OCI-LY7 (cell line): Measurements from ENCODE around the gene CSN1S1. TPM values are rescaled to one million over a fixed set of nuclear protein-coding genes. Genes with fewer than 3 reads are reported as not detected.

Experiments
- BruUV-seq: library from RNA; stranded (reverse); fragments of 400-500 nt; replicated peaks from 2 replicates; lab custom pipeline; 2021; lab: Mats Ljungman, UMichigan
- CTCF ChIA-PET: fragments of 300-600 bp; sonication (Branson Sonifier 250); formaldehyde crosslinking; loops from one replicate; lab custom pipeline; 2022; ENCODE audit warnings: antibody characterized with exemption; ENCODE audit not compliant: unreplicated experiment; lab: Charles Lee
- POLR2A ChIA-PET: fragments of 300-600 bp; sonication (Branson Sonifier 250); formaldehyde crosslinking; loops from one replicate; lab custom pipeline; 2022; ENCODE audit warnings: antibody characterized with exemption; lab: Charles Lee
- DNase-seq: peaks from one replicate; pipeline ENCODE4 v3.0.0-alpha.2; 2015; ENCODE audit warnings: low spot score
- H2AFZ ChIP-seq: fragments of 200-600 bp; sonication (generic), shearing (Covaris generic); 2 replicates; pipeline ENCODE4 v1.6.1; 2014; ENCODE audit warnings: mild to moderate bottlenecking, antibody characterized with exemption, low read length, moderate library complexity
- H3K27ac ChIP-seq: fragments of 200-600 bp; sonication (generic); 2 replicates; pipeline ENCODE4 v1.5.1; 2014; ENCODE audit warnings: mixed run types, low read depth, mild to moderate bottlenecking, moderate library complexity, low read length, inconsistent platforms; ENCODE audit not compliant: poor library complexity, severe bottlenecking
- H3K36me3 ChIP-seq: fragments of 200-600 bp; sonication (generic); 2 replicates; pipeline ENCODE4 v1.6.1; 2014; ENCODE audit warnings: mild to moderate bottlenecking, antibody characterized with exemption, low read length, moderate library complexity, mixed read lengths; ENCODE audit not compliant: insufficient read depth
- H3K4me1 ChIP-seq: fragments of 200-600 bp; sonication (generic); 2 replicates; pipeline ENCODE4 v1.5.1; 2014; ENCODE audit warnings: mild to moderate bottlenecking, low read length; ENCODE audit not compliant: insufficient read depth, poor library complexity, severe bottlenecking
- H3K4me2 ChIP-seq: fragments of 200-600 bp; sonication (generic); 2 replicates; pipeline ENCODE4 v1.6.1; 2014; ENCODE audit warnings: mild to moderate bottlenecking, low read length
- H3K4me3 ChIP-seq: fragments of 200-600 bp; sonication (generic); 2 replicates; pipeline ENCODE4 v1.5.1; 2014; ENCODE audit warnings: mild to moderate bottlenecking, low read depth, low read length; ENCODE audit not compliant: poor library complexity, severe bottlenecking
- H3K79me2 ChIP-seq: fragments of 200-600 bp; sonication (generic); 2 replicates; pipeline ENCODE4 v1.6.1; 2016; ENCODE audit warnings: low read depth, mild to moderate bottlenecking, low read length, moderate library complexity, mixed read lengths; ENCODE audit not compliant: insufficient read depth
- H3K9me2 ChIP-seq: fragments of 200-600 bp; sonication (generic); 2 replicates; pipeline ENCODE4 v1.6.1; 2016; ENCODE audit warnings: mild to moderate bottlenecking, low read length, mixed read lengths; ENCODE audit not compliant: insufficient read depth
- H3K9me3 ChIP-seq: fragments of 200-600 bp; sonication (generic); 2 replicates; pipeline ENCODE4 v1.6.1; 2014; ENCODE audit warnings: mild to moderate bottlenecking, mixed run types, low read length, mixed read lengths
- H4K20me1 ChIP-seq: fragments of 200-600 bp; sonication (generic); 2 replicates; pipeline ENCODE4 v1.6.1; 2014; ENCODE audit warnings: mild to moderate bottlenecking, antibody characterized with exemption, low read length, moderate library complexity, mixed read lengths; ENCODE audit not compliant: insufficient read depth
- CTCF ChIP-seq: fragments of 200-600 bp; sonication (generic); conservative IDR thresholded peaks from 2 replicates; pipeline ENCODE4 v1.5.1; 2014; ENCODE audit warnings: mild to moderate bottlenecking, antibody characterized with exemption, low read length, moderate library complexity, mixed read lengths
- EZH2phosphoT487 ChIP-seq: fragments of 200-600 bp; sonication (generic); IDR thresholded peaks from 2 replicates; pipeline ENCODE4 v1.6.1; 2018; ENCODE audit warnings: low read depth, borderline replicate concordance, mild to moderate bottlenecking, mixed run types, antibody characterized with exemption, low read length, moderate library complexity, mixed read lengths
- intact Hi-C: fragments of 100-400 bp; cut with micrococcal nuclease; formaldehyde crosslinking; loops from one replicate; pipeline ENCODE4 v1.10.0; 2022; ENCODE audit not compliant: unreplicated experiment
- total RNA-seq, 2 experiments: library from RNA; depleted of rRNA in 1 of 2; stranded (reverse); fragments of >200 nt in 1 of 2; shearing (Covaris generic) in 1 of 2; gene quantifications; 2 replicates each; pipeline ENCODE4 v1.2.3, GENCODE V29; 2014 to 2022

CSN1S1 gene
- total RNA-seq, 2 experiments from 2014 or later, result not detected

- H2AFZ ChIP-seq, result no peak overlapping the region
- POLR2A ChIA-PET, result interaction anchor here (0.5 kb wide), 1 partner anchor 24 kb away, joined by 3 read pairs; no protein-coding TSS in a partner anchor
These were observed 63.9 kb downstream of the CSN1S1 start for GRCh38 chr4:69994782-69995181.

GRCh38 chr4:69995526-69996016 lies 64.7 kb downstream of the CSN1S1 start, which contains the start of gene STATH:
Gene STATH, plus strand, starts transcription at chr4:69995966. Its CDS starts 2,472 bp downstream, at chr4:69998438.
- BruUV-seq, result no TSS peak
- TF ChIP-seq CTCF (no peak), EZH2phosphoT487 (no peak)
- H3K4me1 ChIP-seq, result no peaks in the 10 kb centered on the region
- H2AFZ ChIP-seq, result no peak within 1 kb of the TSS
- no peaks in the 10 kb centered on the region for H3K9me3 ChIP-seq
- H3K27ac ChIP-seq, result no peak within 1 kb of the TSS
- no peak within 1 kb of the TSS for H3K4me3 ChIP-seq
- H3K79me2 ChIP-seq, result no peaks in the 10 kb centered on the region
- H3K36me3 ChIP-seq, result no peaks in the 10 kb centered on the region
- DNase-seq, result no peak
- H3K4me2 ChIP-seq, result no peak within 1 kb of the TSS
- intact Hi-C loops, result no loop called here
- H3K9me2 ChIP-seq, result no peaks in the 10 kb centered on the region
- H4K20me1 ChIP-seq, result no peaks in the 10 kb centered on the region
- CTCF ChIA-PET, result no interaction called here
- POLR2A ChIA-PET, result no interaction called here

More at GRCh38 chr4:69994782-69995181, 63.9 kb downstream of the CSN1S1 start:
- BruUV-seq, result no TSS peak
- intact Hi-C loops, result no loop called here
- Histone ChIP-seq H3K36me3 (no peaks in the 10 kb centered on the region), H4K20me1 (no peaks in the 10 kb centered on the region), H3K9me3 (no peaks in the 10 kb centered on the region), H3K79me2 (no peaks in the 10 kb centered on the region), H3K27ac (no peak overlapping the region), H3K4me2 (no peak overlapping the region), H3K9me2 (no peaks in the 10 kb centered on the region), H3K4me3 (no peak overlapping the region), H3K4me1 (no peaks in the 10 kb centered on the region)
- CTCF ChIA-PET, result no interaction called here
- TF ChIP-seq CTCF (no peak), EZH2phosphoT487 (no peak)
- no peak for DNase-seq

Other genes with a start within 250 kb of the CSN1S1 start
- not detected in 2 replicates for gene SULT1B1, start 170.4 kb upstream of the CSN1S1 start, total RNA-seq (2014; rRNA removed; shearing (Covaris generic))
- gene SULT1B1, start 170.4 kb upstream of the CSN1S1 start, total RNA-seq (2022), result 0.08 TPM in 1 of 2 replicates, not detected in the other
- gene SULT1E1, start 70.9 kb upstream of the CSN1S1 start, total RNA-seq (2014; rRNA removed; shearing (Covaris generic)), result not detected in 2 replicates
- gene SULT1E1, start 70.9 kb upstream of the CSN1S1 start, total RNA-seq (2022), result not detected in 2 replicates
- not detected in 2 replicates for gene CSN2, start 34.7 kb downstream of the CSN1S1 start, total RNA-seq (2014; rRNA removed; shearing (Covaris generic))
- gene CSN2, start 34.7 kb downstream of the CSN1S1 start, total RNA-seq (2022), result not detected in 2 replicates
- gene STATH, start 64.9 kb downstream of the CSN1S1 start, total RNA-seq (2014; rRNA removed; shearing (Covaris generic)), result not detected in 2 replicates
- not detected in 2 replicates for gene STATH, start 64.9 kb downstream of the CSN1S1 start, total RNA-seq (2022)
- not detected in 2 replicates for gene HTN3, start 97.4 kb downstream of the CSN1S1 start, total RNA-seq (2014; rRNA removed; shearing (Covaris generic))
- gene HTN3, start 97.4 kb downstream of the CSN1S1 start, total RNA-seq (2022), result not detected in 2 replicates
- gene HTN1, start 119.4 kb downstream of the CSN1S1 start, total RNA-seq (2014; rRNA removed; shearing (Covaris generic)), result not detected in 2 replicates
- gene HTN1, start 119.4 kb downstream of the CSN1S1 start, total RNA-seq (2022), result not detected in 2 replicates
- gene PRR27, start 223.2 kb downstream of the CSN1S1 start, total RNA-seq (2014; rRNA removed; shearing (Covaris generic)), result not detected in 2 replicates
- gene PRR27, start 223.2 kb downstream of the CSN1S1 start, total RNA-seq (2022), result not detected in 2 replicates